GM19455 (cell line): Measurements from ENCODE around the gene DPF1.

Experiments
- ATAC-seq: cut with Tn5 transposase; IDR thresholded peaks from one replicate; pipeline ENCODE4 v1.9.1; 2021; ENCODE audit not compliant: unreplicated experiment

The DPF1 gene

GRCh38 chr19:38201731-38202130 lies 22.3 kb downstream of the DPF1 start:
- ATAC-seq: no peak

DNA sequence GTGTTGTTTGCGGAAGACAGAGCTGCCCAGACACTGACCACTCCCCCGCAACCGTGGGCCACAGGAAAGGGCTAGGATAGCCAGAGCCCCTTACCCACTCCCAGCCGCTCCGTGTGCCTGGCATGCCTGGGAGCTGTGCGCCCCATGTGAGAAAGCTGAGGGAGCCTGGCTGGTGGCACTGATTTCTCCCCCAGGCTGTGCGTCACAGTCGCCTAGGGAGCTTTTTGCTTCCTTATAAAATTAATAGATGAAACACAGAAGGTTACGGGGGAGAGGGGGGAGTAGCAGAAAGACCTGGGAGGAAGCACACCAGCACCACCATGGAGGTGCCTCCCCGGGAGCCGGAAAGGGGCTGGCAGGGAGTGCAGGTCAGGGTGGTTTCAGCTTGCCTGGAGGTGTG lies 24.7 kb downstream of the DPF1 start:
- ATAC-seq: no peak

DNA sequence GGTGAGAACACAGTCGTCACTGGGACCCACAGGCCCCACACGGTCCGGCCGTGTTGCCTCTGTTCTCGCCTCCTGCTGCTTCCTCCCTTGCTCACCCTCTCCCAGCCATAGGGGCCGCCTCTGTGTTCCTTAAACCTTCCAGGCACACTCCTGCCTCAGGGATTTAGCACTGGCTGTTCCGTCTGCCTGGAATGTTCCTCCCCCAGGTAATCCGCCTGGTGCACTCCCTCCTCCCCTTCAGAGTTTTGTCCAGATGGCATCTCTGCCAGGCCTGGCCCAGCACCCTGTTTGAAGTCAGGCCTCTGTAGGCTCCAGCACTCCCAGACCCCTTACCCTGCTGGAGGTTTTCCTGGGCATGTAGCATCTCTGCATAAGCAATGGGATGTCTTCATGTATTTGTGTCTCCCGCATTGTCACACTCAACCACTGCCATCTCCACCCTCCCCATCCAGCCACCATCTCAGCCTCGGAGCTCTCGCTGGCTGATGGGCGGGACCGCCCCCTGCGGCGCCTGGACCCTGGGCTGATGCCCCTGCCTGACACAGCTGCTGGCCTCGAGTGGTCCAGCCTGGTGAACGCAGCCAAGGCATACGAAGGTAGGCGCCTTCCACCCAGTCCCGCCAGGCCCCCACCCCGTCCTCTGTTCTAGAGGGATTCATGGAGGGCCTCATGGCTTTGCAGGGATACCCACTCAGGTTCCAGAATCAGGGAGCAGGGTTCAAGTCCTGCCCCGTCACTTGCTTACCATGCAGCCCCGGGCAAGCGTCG lies 25.9 kb downstream of the DPF1 start:
- ATAC-seq: no peak

DNA sequence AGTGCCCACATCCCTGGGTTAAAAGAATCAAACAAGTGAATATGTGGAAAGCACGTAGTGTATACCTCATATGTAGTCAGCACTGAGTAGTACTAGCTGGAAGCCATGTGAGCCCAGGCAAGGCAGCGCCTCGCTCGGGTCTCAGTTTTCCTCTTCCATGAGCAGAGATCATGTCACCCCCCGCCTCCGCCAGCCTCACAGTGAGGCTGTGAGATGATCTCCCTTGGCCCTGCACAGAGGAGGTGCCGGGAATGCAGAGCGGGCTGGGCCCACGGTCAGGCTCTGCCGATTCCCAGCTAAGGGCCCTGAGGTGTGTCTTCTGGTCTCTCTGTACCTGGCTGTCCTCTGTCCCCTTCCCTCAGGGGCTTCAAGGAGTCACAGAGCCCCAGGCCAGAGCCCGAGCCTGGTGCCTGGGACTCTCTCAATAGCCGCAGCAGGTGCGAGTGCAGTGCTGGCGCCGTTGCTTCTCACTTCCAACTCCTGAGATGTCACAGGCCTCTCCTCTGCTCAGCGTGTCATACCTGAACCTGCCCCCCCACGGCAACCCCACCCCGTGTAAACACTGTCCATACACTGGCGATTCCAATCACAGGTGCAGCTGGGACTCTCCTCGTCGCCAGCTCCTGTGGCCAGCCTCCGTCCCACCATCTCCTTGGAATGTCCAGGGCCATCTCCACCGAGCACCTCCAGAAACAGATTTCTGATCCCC lies 26.9 kb downstream of the DPF1 start:
- ATAC-seq: no peak

DNA sequence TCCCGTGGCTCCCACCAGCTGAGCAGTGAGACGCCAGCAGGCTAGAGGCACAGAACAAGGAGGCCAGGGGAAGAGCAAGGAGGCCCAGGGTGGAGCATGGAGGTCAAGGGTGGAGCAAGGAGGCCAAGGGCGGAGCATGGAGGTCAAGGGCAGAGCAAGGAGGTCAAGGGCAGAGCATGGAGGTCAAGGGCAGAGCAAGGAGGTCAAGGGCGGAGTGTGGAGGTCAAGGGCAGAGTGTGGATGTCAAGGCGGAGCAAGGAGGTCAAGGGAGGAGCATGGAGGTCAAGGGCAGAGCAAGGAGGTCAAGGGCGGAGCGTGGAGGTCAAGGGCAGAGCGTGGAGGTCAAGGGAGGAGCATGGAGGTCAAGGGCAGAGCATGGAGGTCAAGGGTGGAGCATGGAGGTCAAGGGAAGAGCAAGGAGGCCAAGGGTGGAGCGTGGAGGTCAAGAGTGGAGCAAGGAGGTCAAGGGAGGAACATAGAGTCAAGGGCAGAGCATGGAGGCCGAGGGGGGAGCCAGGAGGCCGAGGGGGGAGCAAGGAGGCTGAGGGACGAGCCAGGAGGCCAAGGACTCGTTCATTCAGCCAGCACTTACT lies 27.7 kb downstream of the DPF1 start:
- ATAC-seq: no peak

- no peak for ATAC-seq
Measured at GRCh38 chr19:38195237-38195636, 28.8 kb downstream of the DPF1 start.

GRCh38 chr19:38194061-38194701 lies 29.8 kb downstream of the DPF1 start:
- ATAC-seq: no peak

DNA sequence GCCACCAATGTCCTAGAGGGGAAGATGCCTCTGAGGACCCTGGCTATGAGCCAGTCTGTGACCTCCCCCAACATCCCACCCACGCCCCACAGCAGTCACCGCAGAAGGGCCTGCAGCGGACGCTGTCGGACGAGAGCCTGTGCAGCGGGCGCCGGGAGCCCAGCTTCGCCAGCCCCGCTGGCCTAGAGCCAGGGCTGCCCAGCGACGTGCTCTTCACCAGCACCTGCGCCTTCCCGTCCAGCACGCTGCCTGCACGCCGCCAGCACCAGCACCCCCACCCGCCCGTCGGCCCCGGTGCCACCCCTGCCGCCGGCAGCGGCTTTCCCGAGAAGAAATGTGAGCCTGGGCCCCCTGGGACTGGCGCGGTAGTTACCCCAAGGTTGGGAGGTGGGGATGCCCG lies 30.6 kb downstream of the DPF1 start:
- ATAC-seq: no peak

- ATAC-seq: no peak
Measured at GRCh38 chr19:38191747-38192146, 32.3 kb downstream of the DPF1 start.

- no peak for ATAC-seq
Measured at GRCh38 chr19:38190793-38191192, 33.2 kb downstream of the DPF1 start.

DNA sequence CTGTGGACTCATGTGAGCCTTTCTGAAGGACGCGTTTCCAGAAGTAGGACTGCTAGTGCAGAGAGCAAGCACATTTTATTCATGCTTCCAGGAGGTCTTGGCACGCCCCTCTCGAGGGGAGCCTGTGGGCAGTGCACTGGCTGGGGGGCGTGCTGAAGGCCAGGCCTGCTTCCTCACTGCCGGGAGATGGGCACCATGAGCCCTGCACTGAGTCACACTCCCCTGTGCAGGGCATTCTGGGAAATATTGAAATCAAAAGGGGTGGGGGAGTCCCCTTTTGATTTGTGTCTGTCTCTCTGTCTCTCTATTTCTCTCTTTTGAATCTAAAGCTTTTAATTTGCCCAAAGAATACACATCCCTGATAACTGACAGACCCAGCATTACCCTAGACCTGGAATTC lies 34.0 kb downstream of the DPF1 start:
- no peak for ATAC-seq

GRCh38 chr19:38185562-38185961 lies 38.5 kb downstream of the DPF1 start:
- no peak for ATAC-seq

- no peak for ATAC-seq
Measured at GRCh38 chr19:38184815-38185214, 39.2 kb downstream of the DPF1 start.

- no peak for ATAC-seq
Measured at GRCh38 chr19:38183251-38183897, 40.6 kb downstream of the DPF1 start.

- ATAC-seq: no peak
Measured at GRCh38 chr19:38182536-38183210, 41.3 kb downstream of the DPF1 start.

DNA sequence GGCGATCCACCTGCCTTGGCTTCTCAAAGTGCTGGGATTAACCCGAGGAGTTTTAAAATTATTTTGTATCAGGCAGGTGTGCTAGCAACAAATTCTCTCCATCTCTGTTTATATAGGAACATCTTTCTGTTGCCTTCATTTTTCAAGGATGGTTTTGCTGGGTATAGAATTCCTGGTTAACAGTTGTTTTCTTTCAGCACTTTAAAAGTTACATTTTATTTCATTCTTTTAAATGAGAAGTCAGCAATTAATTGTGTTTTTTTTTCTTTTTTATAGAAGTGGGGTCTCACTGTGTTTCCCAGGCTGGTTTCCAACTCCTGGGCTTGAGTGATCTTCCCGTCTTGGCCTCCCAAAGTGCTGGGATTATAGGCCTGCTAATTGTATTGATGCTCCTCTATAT lies 44.0 kb downstream of the DPF1 start:
- ATAC-seq: no peak

DNA sequence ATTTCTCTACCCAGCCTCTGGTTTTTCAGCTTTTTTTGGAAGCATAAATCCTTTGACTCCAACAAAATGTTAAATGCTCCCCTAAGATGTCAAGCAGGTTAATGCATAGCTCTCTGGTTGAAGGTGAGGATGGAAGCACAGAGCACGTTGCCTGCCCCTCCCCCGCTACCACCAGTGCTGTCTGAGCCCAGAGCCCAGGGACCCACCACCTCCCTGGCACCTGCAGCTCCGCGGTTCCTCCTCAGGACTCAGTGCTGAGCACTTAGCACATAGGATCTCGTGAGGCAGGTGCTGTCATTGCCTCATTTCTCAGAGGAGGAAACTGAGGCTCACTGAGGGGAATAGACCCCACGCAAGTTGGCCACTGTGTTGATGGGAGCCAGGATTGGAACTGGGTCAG lies 48.6 kb downstream of the DPF1 start:
- no peak for ATAC-seq

DNA sequence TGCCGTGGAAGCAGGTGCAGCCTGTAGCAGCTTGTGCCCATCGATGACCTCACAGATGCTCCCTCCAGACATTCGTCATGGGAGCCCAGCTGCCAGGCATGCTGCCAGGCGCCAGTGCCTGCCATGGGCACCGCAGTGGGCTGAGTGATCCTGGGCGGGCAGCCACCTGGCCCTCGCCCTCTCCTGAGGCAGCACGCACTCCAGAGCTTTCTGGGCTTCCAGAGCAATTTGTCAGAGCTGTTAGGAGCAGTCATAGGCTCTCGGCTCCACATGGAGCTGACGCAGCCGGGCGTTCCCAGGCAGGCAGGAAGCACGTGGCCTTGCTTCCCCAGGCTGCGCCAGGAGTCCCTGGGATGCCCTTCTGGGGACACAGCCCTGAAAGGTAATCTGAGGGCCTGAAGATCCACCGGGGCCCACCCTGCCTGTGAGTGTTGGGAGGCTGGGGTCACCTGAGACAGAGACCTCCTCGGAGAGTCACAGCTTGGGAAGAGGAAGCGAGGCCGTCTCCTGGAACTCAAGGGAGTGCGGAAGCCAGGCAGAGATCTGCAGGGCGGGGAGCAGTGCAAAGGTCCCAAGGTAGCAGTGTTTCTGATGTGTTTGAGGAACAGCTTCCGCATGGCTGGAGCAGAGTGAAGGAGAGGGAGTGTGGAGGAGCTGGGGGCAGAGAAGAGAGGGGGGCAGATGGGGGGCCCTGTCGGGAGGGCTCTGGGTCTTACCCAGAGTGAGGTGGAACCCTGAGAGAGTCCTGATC lies 50.6 kb downstream of the DPF1 start:
- no peak for ATAC-seq

DNA sequence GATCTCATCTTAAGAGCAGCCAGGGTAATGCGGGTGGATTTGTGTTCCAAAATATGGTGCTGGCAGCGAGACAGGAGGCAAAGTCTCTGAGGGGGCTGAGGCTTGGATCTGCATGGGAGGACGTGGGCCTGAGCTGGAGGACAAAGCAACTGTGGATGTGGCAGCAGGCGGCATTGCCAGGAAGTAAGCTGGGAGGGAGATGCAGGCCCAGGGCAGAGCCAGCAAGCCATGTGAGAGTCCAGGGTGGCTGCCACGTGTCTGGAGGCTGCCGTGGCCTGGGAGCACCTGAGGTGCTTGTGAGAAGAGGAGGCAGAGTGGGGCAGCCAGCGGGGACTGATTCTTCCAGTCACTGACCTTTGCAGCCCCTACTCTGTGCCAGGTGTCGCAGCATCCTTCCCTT lies 52.0 kb downstream of the DPF1 start:
- no peak for ATAC-seq

GRCh38 chr19:38170334-38170733 lies 53.7 kb downstream of the DPF1 start:
- no peak for ATAC-seq
